ENCODE measurements around the gene GCGR.

GCGR gene

GRCh38 chr17:81846743-81847689, 43.1 kb downstream of the GCGR start:
- no peak for DNase-seq (ENCODE audit: low read depth)

- DNase-seq (ENCODE audit: low read depth) = no peak
Observed at GRCh38 chr17:81849457-81849856, 45.5 kb downstream of the GCGR start.

- no peak for DNase-seq (ENCODE audit: low read depth)
Observed at GRCh38 chr17:81851423-81851822, 47.5 kb downstream of the GCGR start.

- DNase-seq (ENCODE audit: low read depth) = no peak
Observed at GRCh38 chr17:81852237-81852636, 48.3 kb downstream of the GCGR start.

GRCh38 chr17:81854974-81855774, 51.2 kb downstream of the GCGR start:
- no peak for DNase-seq (ENCODE audit: low read depth)

- DNase-seq (ENCODE audit: low read depth) = no peak
Observed at GRCh38 chr17:81858170-81858966, 54.4 kb downstream of the GCGR start.

GRCh38 chr17:81858967-81859905, 55.3 kb downstream of the GCGR start:
- DNase-seq (ENCODE audit: low read depth) = no peak

GRCh38 chr17:81859906-81860755, 56.2 kb downstream of the GCGR start, which contains the start of gene P4HB:
P4HB (minus strand) TSS chr17:81860535; CDS start chr17:81860471, 64 bp downstream.
- no peak for DNase-seq (ENCODE audit: low read depth)

GRCh38 chr17:81860756-81861568, 57.0 kb downstream of the GCGR start:
- DNase-seq (ENCODE audit: low read depth) = peak; percentile 99

GRCh38 chr17:81863123-81863675, 59.2 kb downstream of the GCGR start:
- no peak for DNase-seq (ENCODE audit: low read depth)

All from activated T-helper 1 cell treated with Interleukin-2 at 50 U/mL for 16 hours (primary cell).